ENCODE measurements around the gene SEMA3G.

Gene SEMA3G

DNA sequence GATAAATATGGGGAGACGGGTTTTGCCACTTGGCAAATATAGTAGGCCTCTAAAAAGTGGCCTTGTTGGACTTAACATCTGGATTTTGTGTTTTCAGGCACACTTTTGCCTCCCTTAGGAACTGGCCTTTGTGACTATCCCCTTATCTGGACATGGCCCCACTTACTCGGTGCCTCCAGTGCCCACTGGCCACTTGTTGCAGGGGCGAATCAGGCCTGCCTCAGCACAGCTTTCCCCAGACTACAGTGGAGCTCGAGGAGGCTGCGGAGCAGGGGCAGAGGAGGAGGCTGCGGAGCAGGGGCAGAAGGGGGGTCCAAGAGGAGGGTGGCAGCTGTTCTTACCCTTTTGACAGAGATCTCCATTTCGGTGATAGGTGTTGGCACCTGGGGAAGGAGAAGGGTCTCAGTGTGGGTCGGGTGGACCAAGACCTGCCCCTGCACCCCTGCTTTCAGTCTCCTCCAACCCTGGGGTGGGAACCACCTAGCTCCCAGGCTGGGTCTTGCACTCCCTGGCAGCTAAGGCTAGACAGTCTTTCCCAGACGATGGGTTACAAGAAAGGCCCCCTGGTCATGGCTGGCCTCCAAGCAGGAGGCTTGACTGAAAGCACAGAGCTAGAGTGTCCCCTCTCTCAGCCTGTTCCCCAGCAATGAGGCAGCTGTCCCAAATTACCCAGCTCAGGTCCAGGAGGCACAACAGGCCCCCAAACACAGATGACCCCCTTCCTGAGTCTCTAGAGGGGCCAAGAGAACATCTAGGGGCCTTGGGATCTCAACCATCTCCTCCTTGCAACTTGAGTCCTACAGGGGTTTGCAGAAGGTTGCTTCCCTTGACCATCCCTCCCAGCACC, 6.1 kb downstream of the SEMA3G start:
- no peak for DNase-seq

DNA sequence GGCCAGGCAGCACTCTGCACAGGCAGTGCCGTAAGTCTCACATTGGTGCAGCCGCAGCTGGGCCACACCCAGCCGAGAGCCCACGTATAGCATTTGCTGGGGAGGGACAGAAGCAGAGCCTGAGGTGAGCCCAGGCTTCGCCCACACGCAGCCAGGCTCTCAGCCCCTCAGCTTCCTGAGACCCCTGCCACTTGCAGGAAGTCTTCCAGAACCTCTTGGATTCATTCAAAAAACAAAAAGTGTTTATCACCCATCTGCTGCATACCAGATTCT, 6.9 kb downstream of the SEMA3G start:
- no peak for DNase-seq

DNA sequence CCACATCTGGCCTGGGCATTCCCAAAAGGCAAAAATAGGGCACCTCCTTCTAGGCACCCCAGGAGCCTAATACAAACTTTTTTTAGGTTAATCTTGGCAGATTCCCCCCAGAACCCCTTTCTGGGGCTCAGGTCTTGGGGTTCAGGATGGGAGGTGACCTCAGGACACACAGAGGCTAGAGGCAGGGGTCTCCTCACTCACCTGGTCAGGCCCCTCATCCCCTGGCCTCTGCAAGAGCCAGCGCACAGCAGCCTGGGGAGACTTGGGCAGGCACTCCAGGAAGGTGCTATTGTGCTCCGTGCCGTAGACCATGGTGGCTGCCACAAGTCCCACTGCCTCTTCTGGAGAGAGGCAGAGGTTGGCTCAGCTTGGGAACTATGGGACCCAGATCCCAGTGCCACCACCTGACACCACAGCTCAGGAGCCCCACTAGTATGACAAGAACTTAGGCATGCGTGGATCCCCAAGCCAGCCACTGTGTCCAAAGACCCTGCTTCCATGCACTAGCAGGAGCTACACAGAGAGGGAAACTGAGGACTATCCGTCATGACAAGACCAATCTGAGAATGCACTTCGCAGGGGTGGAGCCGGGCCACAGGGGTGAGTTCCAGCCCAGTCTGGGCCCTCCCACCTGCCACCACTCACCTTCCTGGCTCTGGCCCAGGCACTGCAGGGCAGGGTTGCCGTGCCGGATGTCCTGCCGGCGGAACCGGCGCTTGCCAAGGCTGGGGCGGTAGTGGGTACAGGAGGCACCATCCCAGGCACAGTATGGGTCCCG, 7.4 kb downstream of the SEMA3G start:
- DNase-seq, result peak; percentile 22

DNA sequence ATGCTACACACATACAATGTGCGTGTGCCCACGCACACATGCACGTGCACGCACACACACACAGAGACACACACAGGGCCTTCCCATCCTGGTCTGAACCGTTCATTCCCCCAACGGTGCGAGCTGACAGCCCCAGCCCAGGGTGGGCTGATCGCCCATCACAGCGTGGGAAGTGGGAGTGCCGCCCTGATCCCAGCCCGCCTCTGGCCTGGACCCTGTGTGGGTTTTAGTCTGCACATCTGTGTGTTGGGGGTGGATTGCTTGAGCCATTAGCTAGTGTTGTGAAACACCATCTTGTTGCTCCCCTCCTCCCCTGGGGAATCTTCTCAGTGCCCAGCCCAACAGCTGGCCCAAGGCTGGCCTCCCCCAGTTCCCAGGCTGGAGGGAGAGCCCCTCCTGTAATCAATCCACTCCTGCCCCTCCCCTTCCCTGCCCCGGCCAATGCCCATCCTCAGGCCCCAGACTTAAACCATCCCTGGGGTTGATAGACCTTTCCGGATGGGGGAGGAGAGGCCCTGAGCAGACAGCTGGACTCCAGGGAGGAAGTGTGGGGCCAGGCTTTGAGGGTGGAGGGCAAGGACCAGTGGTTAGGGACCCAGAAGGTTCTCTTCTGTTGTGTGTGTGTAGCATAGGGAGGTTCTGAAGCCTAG, 8.3 kb downstream of the SEMA3G start:
- peak; percentile 20 for DNase-seq

DNA sequence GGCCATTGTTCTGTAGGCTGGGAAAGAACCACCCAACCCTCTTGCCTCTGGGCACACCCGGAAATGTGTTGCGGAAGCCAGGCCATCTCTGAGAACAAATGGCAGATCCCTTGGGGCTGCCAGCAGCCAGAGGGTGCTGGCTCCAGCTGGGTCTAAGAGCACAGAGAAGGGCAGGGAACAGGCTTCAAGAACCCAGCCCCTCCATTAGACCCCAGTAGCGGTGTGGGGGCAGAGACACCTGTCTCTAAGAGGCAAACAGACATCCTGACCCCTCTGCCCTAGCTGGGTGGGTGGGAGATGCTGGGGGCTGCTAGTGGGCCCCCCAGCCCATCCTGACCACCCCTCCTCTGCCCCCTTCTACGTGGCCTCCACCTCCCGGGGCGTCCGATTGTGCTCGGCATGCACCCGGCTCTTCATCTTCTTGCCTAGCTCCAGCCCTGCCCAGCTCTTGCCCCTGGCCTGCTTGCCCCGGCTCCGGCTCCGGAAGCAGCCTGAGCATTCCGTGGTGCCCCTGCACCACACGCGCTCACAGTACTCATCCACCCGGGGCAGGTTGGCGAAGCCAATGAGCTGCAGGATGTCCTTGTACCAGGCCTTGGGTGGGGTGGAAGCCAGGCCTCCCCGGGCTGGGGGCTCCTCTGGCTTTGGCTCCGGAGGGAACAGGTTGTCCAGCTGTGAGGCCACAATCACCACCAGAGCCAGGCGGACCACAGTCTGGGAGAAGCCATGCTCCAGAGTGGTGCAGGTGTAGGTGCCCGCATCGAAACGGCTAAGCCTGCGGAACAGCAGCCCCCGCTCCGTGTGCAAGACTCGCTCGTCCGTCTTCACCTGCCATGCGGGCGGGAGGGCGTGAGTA, 9.4 kb downstream of the SEMA3G start:
- peak; percentile 21 for DNase-seq

DNA sequence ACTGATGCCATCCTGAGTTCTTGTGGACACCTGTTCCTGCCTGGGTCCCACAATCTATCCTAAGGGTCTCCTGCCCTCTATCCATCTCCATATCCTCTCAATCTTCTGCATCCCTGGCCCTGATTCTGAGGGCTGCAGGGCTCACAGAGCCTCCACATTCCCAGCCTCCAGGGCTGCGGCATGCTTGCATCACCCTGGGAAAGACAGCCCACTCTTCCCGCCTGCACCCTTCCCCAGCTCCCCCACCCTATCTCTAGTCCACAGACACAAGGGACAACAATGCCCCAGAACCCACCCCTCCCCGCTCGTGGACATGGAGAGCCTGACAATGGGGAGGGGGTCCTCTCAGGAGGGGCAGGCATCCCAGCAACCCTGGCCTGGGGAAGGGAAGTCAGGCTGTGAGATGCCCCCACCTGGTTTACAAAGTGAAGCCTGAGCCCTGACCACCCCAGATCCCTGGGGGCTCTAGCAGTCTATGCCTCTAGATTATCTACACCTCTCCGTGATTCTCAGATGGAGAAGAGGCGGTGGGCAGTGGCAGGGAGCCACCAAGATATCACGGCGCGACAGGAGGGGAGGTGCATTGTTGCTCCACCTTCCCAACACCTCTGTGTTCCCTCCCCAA, 10.3 kb downstream of the SEMA3G start:
- peak; percentile 20 for DNase-seq

DNA sequence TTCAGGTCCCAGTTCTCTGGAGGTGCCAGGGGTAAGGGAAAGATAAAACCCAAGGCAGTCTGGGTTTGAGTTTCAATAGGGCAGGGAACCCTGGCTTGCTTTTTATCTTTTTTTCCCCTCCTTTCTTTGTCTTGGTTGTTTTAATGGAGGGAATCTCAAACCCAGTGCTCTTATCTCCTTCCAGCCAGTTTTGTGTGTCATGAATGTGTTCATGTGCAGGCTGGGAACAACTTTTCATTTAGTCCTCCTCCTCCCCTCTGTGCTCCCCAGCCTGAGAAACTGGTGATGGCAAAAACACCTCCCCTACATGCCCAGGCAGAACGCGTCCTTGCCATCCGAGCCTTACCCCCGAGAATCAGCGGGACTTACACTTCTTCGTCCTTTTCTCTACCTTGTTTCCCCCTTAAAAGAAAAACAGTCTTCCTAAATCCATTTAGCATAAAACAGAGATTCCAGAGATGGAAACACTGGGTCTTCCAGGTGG, 10.9 kb downstream of the SEMA3G start:
- no peak for DNase-seq

DNA sequence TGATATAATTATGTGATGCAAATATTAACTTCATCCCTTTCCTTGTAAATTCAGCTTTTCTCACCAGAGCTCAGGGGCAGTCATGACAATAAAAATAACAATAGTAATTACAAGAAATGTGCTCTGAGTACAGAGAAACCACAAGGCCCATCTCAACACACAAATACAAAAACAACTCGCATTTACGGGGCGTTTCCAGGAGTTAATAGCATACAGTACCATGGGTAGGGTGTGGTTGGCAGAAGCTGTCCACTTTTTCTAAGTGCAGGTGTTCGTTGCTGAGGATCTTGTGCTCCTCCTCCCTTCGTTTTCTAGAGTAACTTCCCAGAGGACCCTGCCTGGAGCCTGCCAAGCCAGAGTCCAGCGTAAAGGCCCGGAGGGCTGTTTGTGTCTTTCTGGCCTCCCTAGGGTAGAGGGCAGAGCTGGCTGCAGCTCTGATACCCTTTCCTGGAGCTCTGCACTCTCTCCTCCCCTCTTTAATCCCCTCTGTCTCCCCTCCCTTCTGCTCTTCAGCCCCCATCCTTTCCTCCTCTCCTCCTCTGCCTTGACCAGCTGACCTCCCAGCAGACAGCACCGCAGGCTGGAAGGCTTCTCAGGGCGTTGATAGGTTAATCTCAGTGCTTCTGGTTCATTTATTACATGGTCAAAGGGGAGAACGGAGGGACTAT, 11.4 kb downstream of the SEMA3G start:
- DNase-seq, result no peak

DNA sequence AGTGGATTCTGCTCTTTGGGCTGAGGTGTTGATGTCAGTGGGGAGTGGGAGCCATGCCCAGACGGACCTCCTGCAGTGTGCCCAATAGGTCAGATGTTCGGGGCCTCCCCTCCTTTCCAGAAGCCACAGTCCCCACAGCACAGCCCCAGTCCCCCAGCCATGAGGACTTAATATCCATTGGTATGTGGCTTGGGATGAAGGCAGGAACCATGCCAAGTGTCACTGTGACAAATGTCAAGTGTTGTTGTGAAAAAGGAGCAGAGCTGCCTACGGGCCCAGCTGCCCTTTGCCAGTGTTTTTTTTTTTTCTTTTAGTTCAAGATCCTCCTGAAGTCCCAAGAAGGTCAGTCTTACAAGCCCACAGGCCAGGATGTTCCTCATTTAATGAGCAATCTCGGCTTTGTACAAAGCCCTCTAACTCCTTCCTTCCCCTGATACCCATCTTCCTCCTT, 12.2 kb downstream of the SEMA3G start:
- no peak for DNase-seq

DNA sequence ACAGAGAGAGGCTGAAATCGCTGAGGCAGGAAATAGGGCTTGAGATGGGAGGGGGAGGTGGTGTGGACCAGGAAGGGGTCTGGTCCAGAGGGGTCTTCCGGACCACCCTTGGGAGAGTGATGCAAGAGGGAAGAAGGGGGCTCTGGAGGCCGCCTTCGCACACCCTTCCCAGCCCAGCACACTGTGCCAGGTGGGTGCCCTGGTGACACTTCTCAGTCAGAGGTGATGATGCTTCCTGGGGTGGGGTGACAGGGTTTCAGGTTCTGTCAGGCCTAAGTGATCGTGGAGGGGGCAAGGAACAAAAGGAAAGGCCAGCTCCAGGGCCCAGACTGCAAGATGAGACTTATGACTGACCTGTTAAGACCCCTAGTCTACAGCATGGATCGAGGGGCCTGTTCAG, 12.7 kb downstream of the SEMA3G start:
- no peak for DNase-seq

DNA sequence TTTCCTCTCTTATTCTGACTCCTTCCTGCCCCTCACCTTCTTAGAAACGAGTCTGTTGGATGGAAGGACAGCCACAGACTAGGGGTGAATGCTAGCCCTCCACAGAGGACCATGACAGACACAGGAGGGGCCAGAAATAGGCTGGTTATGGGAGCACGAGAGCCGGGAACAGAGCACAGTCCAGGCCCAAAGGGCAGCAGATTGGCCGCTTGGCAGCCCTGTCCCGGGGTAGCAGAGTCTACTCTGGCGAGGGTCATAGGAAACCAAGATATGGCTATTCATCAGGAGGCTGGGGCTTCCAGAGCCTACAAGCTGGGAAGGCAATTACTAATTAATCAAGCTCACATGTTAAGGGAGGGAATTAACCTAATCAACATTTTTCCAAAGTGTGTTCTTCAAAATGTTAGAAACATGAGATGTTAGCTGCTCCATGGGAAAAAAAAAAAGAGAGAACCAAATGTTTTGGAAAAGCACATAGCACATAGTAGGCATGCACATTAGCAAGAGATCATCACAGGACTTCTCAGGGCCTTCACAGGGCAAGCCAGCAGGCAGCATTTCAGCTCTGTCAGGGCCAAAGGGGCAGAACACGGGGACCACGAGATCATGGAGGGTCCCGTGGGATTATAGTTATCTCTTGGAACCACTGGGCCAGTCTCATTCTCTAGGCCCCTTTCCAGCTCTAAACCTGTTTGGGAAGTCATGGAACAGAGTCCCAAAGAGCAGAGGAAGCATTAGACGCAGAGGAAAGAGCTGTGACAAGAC, 13.3 kb downstream of the SEMA3G start:
- DNase-seq, result no peak

DNA sequence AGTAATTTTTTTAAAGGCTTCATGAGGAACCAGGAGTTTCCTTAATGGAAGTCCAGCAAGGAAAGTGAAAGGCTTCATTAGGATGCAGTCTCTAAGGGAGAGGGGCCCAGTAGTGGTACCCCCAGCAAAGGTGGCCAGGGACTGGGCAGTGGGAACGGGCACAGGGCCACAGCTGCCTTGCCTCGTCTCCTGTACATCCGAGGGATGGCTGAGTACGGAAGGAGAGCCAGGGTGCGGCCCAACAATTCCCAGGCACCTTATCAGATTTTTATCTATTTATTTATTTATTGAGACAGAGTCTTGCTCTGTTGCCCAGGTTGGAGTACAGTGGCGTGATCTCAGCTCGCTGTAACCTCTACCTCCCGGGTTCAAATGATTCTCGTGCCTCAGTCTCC, 14.5 kb downstream of the SEMA3G start:
- DNase-seq, result no peak

DNA sequence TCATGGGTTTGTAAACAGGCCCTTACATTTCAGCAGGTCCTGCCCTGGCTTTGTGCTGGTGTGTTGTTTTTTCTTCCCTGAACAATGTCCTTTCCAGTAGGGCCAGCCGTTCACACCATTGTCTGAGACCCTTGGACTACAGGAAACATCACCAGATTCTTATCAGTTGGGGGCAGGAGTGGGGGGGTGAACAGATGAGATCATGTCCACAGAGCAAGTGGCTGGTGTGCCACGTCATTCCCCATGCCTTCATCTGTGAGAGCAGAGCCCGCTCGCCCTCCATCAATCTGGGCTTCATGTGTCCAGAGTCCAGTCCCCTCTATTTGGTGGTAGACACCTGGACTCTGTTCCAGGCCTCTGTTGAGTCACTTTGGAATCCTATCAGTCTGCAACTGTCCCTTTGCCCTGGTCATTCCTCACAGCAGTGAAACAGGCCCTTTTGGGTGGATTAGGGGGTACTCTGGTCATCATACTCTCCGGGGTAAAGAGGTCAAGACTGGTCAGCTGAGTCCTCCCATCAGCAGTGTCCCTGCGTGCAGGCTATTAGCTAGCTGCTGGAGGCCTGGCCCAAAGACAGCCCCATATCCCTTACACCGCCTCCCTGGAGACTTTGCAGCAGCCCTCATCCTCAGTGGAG, 15.0 kb downstream of the SEMA3G start:
- DNase-seq, result no peak

DNA sequence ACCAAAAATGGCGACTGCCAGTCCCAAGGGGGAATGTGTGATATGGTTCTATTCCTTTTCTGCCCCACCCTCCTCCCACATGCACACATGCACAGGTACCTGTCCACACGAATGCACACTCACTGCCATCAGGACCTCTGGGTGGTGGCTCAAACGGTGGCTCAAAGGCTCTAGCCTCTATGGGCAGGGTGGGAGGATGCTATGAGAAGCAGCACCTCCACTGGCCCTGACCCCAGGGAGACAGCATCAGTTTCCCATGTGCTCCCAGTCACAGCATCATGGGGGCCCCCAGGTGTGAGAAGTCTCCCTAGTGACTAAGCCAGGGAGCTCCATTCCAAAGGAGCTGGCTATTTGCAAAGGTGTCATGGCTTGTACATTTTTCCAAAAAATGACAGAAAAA, 15.9 kb downstream of the SEMA3G start:
- DNase-seq, result no peak

DNA sequence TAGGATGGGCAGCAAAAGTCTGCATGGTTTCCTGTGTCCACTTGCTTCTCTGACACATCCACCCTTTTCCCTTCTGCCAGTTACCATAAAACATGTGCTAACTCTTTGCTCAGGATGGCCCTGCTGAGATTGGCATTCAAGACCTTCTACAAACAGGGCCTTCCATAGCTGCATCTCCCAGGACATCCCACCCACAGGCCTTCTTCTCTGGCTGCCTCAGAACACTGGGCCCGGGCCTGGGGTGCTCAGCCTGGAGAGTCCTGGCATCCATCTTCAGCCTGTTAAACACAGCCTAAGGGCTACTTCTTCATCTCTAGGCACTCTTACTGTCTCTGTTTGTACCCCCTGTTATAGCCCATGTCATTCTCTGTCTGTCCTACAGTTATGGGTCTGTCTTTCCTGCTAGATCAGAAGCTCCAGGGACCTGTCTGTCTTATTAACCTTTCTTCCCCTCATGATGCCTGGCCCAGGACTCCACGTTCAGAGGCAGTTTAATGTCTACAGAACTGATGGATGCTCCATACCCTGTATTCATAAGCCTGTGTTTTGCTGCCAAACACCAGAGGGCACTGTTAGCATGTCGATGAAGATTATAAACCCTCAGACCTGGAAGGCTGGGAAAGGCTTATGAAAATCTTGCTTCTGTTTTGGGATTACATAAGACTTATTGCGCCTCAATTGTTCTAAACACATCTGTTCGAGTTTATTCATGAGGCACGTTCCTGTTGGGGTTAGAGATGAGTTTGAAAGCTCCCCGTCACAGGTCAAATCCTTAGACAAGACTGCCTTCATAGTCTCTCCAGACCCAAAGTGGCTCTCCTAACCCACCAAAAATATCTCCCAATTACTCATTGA, 16.5 kb downstream of the SEMA3G start:
- DNase-seq, result peak; percentile 72

DNA sequence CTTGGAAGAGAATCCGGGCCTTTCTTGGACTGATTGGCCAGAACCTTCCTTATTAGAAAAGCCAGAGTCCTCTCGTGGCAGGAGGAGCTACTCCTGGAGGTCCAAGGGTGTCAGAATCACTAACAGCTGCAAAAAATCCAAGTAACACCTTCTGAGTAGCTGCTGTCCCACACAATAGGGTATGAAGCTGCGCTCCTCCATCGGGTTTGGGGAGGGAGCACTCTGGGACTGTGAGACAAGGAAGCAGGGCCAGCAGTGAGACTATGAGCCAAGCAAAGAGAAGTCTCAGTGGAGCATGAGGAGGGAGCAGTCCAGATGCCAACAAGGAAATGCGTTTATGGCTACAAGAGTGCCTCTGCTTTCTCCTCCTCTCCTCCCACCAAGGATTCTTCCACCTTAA, 21.7 kb downstream of the SEMA3G start:
- DNase-seq, result no peak

DNA sequence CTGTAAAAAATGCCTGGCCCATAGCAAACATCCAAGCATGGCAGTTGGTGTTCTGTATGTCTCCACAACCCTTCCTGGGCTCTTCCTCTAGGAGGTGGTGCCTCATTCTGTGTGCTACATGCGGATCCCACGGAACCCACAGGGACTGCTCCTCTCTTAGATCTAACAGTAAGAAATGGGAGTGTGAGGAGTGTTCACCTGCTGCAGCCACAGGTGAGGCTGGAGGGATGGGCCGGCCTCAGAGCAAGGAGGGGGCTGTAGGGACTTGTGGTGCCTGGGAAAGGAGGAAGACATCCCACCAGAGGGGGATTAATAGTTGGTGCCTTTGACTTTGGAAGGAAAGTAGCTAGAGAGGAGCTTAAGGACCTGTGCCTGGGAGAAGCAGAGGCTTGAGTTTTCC, 22.2 kb downstream of the SEMA3G start:
- DNase-seq, result no peak

DNA sequence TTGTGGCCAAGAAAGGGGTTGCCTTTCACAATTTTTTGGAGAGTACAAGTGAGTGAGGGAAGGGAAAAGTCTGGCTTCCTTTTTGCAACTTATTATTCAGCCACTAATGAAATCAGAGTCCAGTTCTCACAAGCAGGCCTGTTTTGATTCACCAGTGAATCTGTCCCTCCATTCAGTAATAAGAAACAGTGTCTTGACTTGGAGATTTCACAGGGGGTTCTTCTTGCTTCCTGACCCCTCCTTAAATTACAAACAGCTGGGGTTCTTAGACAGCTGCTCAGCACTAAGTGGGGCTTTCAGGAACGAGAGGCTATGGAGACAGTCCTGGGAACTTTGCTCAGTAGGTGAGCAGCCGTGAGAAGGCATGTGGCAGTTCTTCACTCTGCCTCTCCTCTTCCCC, 24.5 kb downstream of the SEMA3G start:
- DNase-seq, result no peak

DNA sequence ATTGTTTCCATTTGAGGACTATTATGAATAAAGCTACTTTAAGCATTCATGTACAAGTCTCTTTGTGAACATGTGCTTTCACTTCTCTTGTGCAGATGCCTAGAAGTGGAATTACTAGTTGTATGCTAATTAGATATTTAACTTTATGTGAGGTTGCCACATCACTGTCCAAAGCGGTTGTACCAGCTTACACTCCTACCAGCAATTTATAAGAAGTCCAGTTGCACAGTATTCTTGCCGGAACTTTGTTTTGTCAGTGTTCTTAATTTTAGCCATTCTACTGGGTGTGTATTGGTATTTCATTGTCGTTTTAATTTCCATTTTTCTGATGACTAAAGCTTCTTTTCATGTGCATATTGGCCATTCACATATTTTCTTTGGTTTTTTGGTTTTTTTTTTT, 29.1 kb downstream of the SEMA3G start:
- no peak for DNase-seq

DNA sequence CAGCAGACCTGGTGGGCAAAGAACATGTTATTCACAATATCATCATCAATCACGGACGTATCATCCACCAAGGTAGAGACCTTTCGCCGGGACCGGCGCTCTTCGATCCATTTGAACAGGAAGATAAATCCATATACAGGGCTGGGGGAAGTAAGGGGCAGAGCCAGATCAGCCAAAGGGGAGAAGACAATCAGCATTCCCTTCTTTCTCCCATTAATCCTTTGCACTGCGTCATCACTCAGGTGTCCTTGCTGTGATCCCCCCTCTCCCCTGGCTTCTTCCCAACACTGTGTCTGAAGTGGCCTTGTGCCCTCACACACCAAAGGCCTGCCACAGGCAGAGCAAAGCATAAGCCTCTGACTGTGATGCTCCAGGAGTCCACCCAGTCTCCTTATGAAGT, 36.4 kb downstream of the SEMA3G start:
- DNase-seq, result no peak
